Measurements from ENCODE around the gene TAOK2. TPM values are rescaled to one million over a fixed set of nuclear protein-coding genes. Genes with fewer than 3 reads are reported as not detected.
A peak's percentile ranks its signal among the peaks of the same experiment; 100 is the strongest.

Gene TAOK2
- total and polyA plus RNA-seq, 2 of the 13 experiments (the other 11 are each of a cell fraction or from before 2014, with no cell fraction given), result 17.4 to 43.2 TPM

DNA sequence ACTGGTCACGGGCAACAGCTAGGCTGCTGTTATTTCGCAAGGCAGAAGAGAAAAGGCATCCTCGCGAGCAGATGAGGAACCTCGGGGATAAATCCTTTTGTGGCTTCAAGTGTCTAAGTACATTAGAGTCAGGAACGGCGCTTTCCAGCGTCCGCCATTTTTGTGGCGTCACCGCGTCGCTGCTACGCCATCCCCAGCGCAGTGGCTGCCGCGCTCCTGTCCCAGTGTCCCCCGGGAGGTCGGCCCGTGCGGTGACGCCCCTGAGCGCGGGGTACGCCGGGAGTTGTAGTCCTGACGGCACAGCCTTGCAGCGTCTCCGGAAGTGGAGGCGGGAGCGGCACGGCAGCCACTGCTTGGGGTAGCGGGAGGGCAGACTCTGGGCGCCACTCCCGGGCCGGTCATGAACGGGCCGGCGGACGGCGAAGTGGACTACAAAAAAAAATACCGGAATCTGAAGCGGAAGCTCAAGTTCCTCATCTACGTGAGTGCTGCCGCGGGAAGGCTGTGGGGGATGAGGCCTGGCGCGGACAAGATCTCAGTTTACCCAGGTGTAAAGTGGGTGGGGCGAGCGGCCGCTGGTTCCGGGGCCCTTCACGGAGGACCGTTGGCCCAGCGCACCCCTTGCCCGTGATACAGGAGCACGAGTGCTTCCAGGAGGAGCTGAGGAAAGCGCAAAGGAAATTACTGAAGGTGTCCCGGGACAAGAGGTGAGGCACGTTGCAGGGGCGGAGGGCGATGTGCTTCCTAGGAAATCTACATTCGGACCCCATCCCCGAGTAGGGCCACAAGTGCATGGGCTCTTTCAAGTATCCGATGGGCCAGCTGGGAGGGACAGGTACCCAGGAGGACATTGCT lies 22.5 kb downstream of the TAOK2 start, which contains the start of gene INO80E (continued):
- TF ChIP-seq, protein P1, sequence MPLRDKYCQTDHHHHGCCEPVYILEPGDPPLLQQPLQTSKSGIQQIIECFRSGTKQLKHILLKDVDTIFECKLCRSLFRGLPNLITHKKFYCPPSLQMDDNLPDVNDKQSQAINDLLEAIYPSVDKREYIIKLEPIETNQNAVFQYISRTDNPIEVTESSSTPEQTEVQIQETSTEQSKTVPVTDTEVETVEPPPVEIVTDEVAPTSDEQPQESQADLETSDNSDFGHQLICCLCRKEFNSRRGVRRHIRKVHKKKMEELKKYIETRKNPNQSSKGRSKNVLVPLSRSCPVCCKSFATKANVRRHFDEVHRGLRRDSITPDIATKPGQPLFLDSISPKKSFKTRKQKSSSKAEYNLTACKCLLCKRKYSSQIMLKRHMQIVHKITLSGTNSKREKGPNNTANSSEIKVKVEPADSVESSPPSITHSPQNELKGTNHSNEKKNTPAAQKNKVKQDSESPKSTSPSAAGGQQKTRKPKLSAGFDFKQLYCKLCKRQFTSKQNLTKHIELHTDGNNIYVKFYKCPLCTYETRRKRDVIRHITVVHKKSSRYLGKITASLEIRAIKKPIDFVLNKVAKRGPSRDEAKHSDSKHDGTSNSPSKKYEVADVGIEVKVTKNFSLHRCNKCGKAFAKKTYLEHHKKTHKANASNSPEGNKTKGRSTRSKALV (CRISPR knock-in tag; IDR thresholded peaks at IDR 0.05), result peak; percentile 88
- peak; percentile 96 for TF ChIP-seq ZNF629 (CRISPR knock-in tag; conservative IDR thresholded peaks at IDR 0.05)
- TF ChIP-seq FOXJ3 (CRISPR knock-in tag; IDR thresholded peaks at IDR 0.05; ENCODE audit: borderline replicate concordance), result peak; percentile 73; the same call in 1 of the 2 replicates
- TF ChIP-seq MBNL3 (CRISPR knock-in tag; conservative IDR thresholded peaks at IDR 0.05), result no peak
- TF ChIP-seq ZNF782 (CRISPR knock-in tag; IDR thresholded peaks at IDR 0.05; ENCODE audit: borderline replicate concordance), result no peak
- TF ChIP-seq HMG20B (CRISPR knock-in tag; conservative IDR thresholded peaks at IDR 0.05), result no peak; the same call in 1 of the 2 replicates
- TF ChIP-seq PTBP1 (IDR thresholded peaks at IDR 0.05; ENCODE audit: low read depth, low read length, poor library complexity, severe bottlenecking), result no peak
- no peak for TF ChIP-seq ZNF720 (CRISPR knock-in tag; IDR thresholded peaks at IDR 0.05)
- peak; percentile 80 for TF ChIP-seq KDM3A (CRISPR knock-in tag; IDR thresholded peaks at IDR 0.05; ENCODE audit: low read depth)
- no peak for TF ChIP-seq ZNF550 (CRISPR knock-in tag; IDR thresholded peaks at IDR 0.05; ENCODE audit: borderline replicate concordance)
- TF ChIP-seq HOXA7 (CRISPR knock-in tag; IDR thresholded peaks at IDR 0.05), result no peak
- peak; percentile 37 for TF ChIP-seq ZNF44 (CRISPR knock-in tag; IDR thresholded peaks at IDR 0.05)
- TF ChIP-seq SIN3B (IDR thresholded peaks at IDR 0.05; ENCODE audit: low read length), result peak; percentile 14; the same call in 1 of the 2 replicates
- TF ChIP-seq YEATS4 (CRISPR knock-in tag; IDR thresholded peaks at IDR 0.05; ENCODE audit: borderline replicate concordance), result peak; percentile 97
- TF ChIP-seq ZNF792 (CRISPR knock-in tag; IDR thresholded peaks at IDR 0.05), result peak; percentile 80; the same call in 1 of the 2 replicates
- no peak for TF ChIP-seq ZNF775 (CRISPR knock-in tag; IDR thresholded peaks at IDR 0.05; ENCODE audit: borderline replicate concordance)
- TF ChIP-seq SSRP1 (CRISPR knock-in tag; IDR thresholded peaks at IDR 0.05), result no peak
- TF ChIP-seq, protein P2, sequence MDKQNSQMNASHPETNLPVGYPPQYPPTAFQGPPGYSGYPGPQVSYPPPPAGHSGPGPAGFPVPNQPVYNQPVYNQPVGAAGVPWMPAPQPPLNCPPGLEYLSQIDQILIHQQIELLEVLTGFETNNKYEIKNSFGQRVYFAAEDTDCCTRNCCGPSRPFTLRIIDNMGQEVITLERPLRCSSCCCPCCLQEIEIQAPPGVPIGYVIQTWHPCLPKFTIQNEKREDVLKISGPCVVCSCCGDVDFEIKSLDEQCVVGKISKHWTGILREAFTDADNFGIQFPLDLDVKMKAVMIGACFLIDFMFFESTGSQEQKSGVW (CRISPR knock-in tag; IDR thresholded peaks at IDR 0.05; ENCODE audit: borderline replicate concordance), result peak; percentile 93
- TF ChIP-seq ZBTB42 (CRISPR knock-in tag; IDR thresholded peaks at IDR 0.05), result no peak
- TF ChIP-seq, protein P3, sequence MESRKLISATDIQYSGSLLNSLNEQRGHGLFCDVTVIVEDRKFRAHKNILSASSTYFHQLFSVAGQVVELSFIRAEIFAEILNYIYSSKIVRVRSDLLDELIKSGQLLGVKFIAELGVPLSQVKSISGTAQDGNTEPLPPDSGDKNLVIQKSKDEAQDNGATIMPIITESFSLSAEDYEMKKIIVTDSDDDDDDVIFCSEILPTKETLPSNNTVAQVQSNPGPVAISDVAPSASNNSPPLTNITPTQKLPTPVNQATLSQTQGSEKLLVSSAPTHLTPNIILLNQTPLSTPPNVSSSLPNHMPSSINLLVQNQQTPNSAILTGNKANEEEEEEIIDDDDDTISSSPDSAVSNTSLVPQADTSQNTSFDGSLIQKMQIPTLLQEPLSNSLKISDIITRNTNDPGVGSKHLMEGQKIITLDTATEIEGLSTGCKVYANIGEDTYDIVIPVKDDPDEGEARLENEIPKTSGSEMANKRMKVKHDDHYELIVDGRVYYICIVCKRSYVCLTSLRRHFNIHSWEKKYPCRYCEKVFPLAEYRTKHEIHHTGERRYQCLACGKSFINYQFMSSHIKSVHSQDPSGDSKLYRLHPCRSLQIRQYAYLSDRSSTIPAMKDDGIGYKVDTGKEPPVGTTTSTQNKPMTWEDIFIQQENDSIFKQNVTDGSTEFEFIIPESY (CRISPR knock-in tag; IDR thresholded peaks at IDR 0.05), result peak; percentile 16; the same call in 1 of the 2 replicates
- no peak for TF ChIP-seq KLF13 (CRISPR knock-in tag; IDR thresholded peaks at IDR 0.05)
- TF ChIP-seq SRSF4 (IDR thresholded peaks at IDR 0.05; ENCODE audit: low read depth, low read length, poor library complexity, severe bottlenecking), result no peak
- TF ChIP-seq, protein P4, sequence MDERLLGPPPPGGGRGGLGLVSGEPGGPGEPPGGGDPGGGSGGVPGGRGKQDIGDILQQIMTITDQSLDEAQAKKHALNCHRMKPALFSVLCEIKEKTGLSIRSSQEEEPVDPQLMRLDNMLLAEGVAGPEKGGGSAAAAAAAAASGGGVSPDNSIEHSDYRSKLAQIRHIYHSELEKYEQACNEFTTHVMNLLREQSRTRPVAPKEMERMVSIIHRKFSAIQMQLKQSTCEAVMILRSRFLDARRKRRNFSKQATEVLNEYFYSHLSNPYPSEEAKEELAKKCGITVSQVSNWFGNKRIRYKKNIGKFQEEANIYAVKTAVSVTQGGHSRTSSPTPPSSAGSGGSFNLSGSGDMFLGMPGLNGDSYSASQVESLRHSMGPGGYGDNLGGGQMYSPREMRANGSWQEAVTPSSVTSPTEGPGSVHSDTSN (CRISPR knock-in tag; IDR thresholded peaks at IDR 0.05), result no peak; the same call in 1 of the 2 replicates
- peak; percentile 19; the same call in 1 of the 2 replicates for TF ChIP-seq ZNF274 (CRISPR knock-in tag; IDR thresholded peaks at IDR 0.05)
- TF ChIP-seq ZNF644 (CRISPR knock-in tag; IDR thresholded peaks at IDR 0.05; ENCODE audit: low read depth), result peak; percentile 10; the same call in 1 of the 2 replicates

Measured in HepG2 (cell line).